DOHH2 (cell line): ENCODE results near the gene NECAP2.

Experiments used
- H3F3A ChIP-seq: fragments of 200-600 bp; sonication (generic), shearing (Covaris generic); 2 replicates; pipeline ENCODE4 v1.6.0; 2016; ENCODE audit warnings: antibody characterized with exemption, mild to moderate bottlenecking; ENCODE audit not compliant: control insufficient read depth, insufficient read depth
- H3K27ac ChIP-seq: fragments of 200-600 bp; sonication (generic); 2 replicates; pipeline ENCODE4 v1.5.1; 2014; ENCODE audit warnings: low read depth, mild to moderate bottlenecking, low read length, moderate library complexity
- H3K27me3 ChIP-seq: fragments of 200-600 bp; sonication (generic); 2 replicates; pipeline ENCODE4 v1.6.1; 2014; ENCODE audit warnings: mild to moderate bottlenecking, low read length, mixed read lengths; ENCODE audit not compliant: control insufficient read depth
- H3K36me3 ChIP-seq: fragments of 200-600 bp; sonication (generic); 2 replicates; pipeline ENCODE4 v1.6.1; 2014; ENCODE audit warnings: mild to moderate bottlenecking, low read length, moderate library complexity, mixed read lengths; ENCODE audit not compliant: control insufficient read depth
- H3K4me1 ChIP-seq: fragments of 200-600 bp; sonication (generic); 2 replicates; pipeline ENCODE4 v1.6.1; 2014; ENCODE audit warnings: mild to moderate bottlenecking, low read length, mixed read lengths; ENCODE audit not compliant: control insufficient read depth
- H3K4me2 ChIP-seq: fragments of 200-600 bp; sonication (generic); 2 replicates; pipeline ENCODE4 v1.6.0; 2014; ENCODE audit warnings: mild to moderate bottlenecking, low read length, moderate library complexity
- H3K4me3 ChIP-seq: fragments of 200-600 bp; sonication (generic); 2 replicates; pipeline ENCODE4 v1.5.1; 2014; ENCODE audit warnings: mild to moderate bottlenecking, low read length, mixed read lengths
- H3K79me2 ChIP-seq: fragments of 200-600 bp; sonication (generic); 2 replicates; pipeline ENCODE4 v1.6.1; 2014; ENCODE audit warnings: mild to moderate bottlenecking, low read length, mixed read lengths; ENCODE audit not compliant: control insufficient read depth
- H3K9me2 ChIP-seq: fragments of 200-600 bp; sonication (generic); replicated peaks from 2 replicates; pipeline ENCODE4 v1.6.1; 2014; ENCODE audit warnings: mild to moderate bottlenecking, low read length, mixed read lengths; ENCODE audit not compliant: control insufficient read depth
- H3K9me3 ChIP-seq: fragments of 200-600 bp; sonication (generic); 2 replicates; pipeline ENCODE4 v1.6.1; 2014; ENCODE audit warnings: antibody characterized with exemption, low read length, mixed read lengths; ENCODE audit not compliant: control insufficient read depth, insufficient read depth
- H4K20me1 ChIP-seq: fragments of 200-600 bp; sonication (generic); 2 replicates; pipeline ENCODE4 v1.6.0; 2014; ENCODE audit warnings: low read depth, mild to moderate bottlenecking, antibody characterized with exemption, low read length, moderate library complexity; ENCODE audit not compliant: control insufficient read depth, insufficient read depth
- CTCF ChIP-seq: fragments of 200-600 bp; sonication (generic); IDR thresholded peaks from one replicate; pipeline ENCODE4 v1.5.1; 2014; ENCODE audit warnings: antibody characterized with exemption, mild to moderate bottlenecking, low read depth, low read length; ENCODE audit not compliant: poor library complexity, severe bottlenecking
- EZH2phosphoT487 ChIP-seq: fragments of 200-600 bp; sonication (generic); IDR thresholded peaks from 2 replicates; pipeline ENCODE4 v1.6.1; 2017; ENCODE audit warnings: borderline replicate concordance, mild to moderate bottlenecking, antibody characterized with exemption, low read length, moderate library complexity, mixed read lengths

NECAP2 gene

GRCh38 chr1:16393570-16394521 is 46.7 kb upstream of the NECAP2 start:
- Histone ChIP-seq H3K4me2 (no peak overlapping the region), H3K4me1 (peaks cover 9% of the 10 kb centered on the region), H3K27me3 (no peaks in the 10 kb centered on the region), H3K27ac (no peak overlapping the region), H3K9me2 (no peaks in the 10 kb centered on the region), H3K79me2 (peaks cover 53% of the 10 kb centered on the region), H3K9me3 (no peaks in the 10 kb centered on the region), H3F3A (no peaks in the 10 kb centered on the region), H3K4me3 (no peak overlapping the region), H3K36me3 (peaks cover 62% of the 10 kb centered on the region), H4K20me1 (peaks cover 20% of the 10 kb centered on the region)
- peak; percentile 13 for TF ChIP-seq CTCF
- no peak for TF ChIP-seq EZH2phosphoT487

- H3K36me3 ChIP-seq, result peaks cover 67% of the 10 kb centered on the region
- no peak for TF ChIP-seq EZH2phosphoT487
- no peak for TF ChIP-seq CTCF
- H3K4me3 ChIP-seq, result no peak overlapping the region
- H3K4me2 ChIP-seq, result no peak overlapping the region
- peaks cover 5% of the 10 kb centered on the region for H3K4me1 ChIP-seq
- H4K20me1 ChIP-seq, result peaks cover 18% of the 10 kb centered on the region
- H3K9me3 ChIP-seq, result no peaks in the 10 kb centered on the region
- H3K9me2 ChIP-seq, result no peaks in the 10 kb centered on the region
- no peaks in the 10 kb centered on the region for H3K27me3 ChIP-seq
- H3K79me2 ChIP-seq, result peaks cover 44% of the 10 kb centered on the region
- H3K27ac ChIP-seq, result no peak overlapping the region
- no peaks in the 10 kb centered on the region for H3F3A ChIP-seq
Observed at GRCh38 chr1:16394977-16395376, 45.5 kb upstream of the NECAP2 start.

GRCh38 chr1:16396591-16396990 is 43.9 kb upstream of the NECAP2 start:
- H3K9me3 ChIP-seq, result no peaks in the 10 kb centered on the region
- H3K9me2 ChIP-seq, result no peaks in the 10 kb centered on the region
- H3K4me3 ChIP-seq, result no peak overlapping the region
- H3K27me3 ChIP-seq, result no peaks in the 10 kb centered on the region
- peaks cover 7% of the 10 kb centered on the region; the same call in 1 of the 2 replicates for H4K20me1 ChIP-seq
- TF ChIP-seq EZH2phosphoT487 (no peak), CTCF (no peak)
- H3K79me2 ChIP-seq, result peaks cover 28% of the 10 kb centered on the region
- H3K4me1 ChIP-seq, result peaks cover under 1% of the 10 kb centered on the region; the same call in 1 of the 2 replicates
- H3K27ac ChIP-seq, result no peak overlapping the region
- H3K4me2 ChIP-seq, result no peak overlapping the region
- H3F3A ChIP-seq, result peaks cover 5% of the 10 kb centered on the region; the same call in 1 of the 2 replicates
- H3K36me3 ChIP-seq, result peaks cover 61% of the 10 kb centered on the region
